C4-2B (cell line): Measurements from ENCODE around the gene THBS4.

Source experiments
- H3K27ac ChIP-seq: fragments of 450-650 bp; 2 replicates; pipeline ENCODE4 v1.5.1; 2017
- ZFX ChIP-seq: fragments of 450-650 bp; IDR thresholded peaks from 2 replicates; pipeline ENCODE4 v1.6.1; 2017
- TF ChIP-seq, protein P1 (sequence below): fragments of 450-650 bp; conservative IDR thresholded peaks from 2 replicates; pipeline ENCODE4 v1.5.1; 2017; ENCODE audit warnings: mild to moderate bottlenecking

THBS4 gene

DNA sequence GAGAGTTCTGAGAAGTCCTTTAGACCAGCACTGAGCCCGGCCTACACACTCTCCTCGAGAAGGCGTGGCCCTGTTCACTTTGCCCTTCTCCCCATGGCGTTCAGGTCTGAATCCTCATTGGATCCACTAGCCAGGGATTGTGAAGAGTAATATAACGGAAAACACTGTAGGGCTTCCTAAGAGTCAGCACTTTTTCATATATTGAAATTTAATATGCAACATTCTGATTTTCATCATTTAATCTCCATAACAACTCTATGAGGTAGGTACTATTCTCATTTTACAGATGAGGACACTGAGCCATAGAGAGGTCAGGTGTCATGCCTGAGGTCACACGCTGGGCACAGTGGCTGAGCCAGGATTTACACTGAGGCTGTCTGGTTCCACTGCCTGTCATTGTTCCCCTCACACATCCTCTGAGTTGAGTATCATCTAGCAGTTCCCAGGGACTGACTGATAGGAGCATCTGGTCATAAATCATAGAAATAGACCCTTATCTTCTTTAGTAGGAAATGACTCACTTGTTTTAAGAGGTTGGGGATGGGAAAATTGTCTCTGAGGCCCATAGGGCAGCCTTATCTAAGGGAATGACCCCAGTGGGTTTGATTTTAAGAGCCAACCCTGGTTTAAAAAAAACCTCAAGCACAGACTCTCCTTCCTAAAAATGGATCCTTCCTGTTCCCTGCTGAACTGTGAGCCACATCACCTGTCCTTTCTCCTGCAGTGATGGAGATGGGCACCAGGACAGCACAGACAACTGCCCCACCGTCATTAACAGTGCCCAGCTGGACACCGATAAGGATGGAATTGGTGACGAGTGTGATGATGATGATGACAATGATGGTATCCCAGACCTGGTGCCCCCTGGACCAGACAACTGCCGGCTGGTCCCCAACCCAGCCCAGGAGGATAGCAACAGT is 41.2 kb downstream of the THBS4 start:
- no peak overlapping the region for H3K27ac ChIP-seq
- TF ChIP-seq, protein P1, sequence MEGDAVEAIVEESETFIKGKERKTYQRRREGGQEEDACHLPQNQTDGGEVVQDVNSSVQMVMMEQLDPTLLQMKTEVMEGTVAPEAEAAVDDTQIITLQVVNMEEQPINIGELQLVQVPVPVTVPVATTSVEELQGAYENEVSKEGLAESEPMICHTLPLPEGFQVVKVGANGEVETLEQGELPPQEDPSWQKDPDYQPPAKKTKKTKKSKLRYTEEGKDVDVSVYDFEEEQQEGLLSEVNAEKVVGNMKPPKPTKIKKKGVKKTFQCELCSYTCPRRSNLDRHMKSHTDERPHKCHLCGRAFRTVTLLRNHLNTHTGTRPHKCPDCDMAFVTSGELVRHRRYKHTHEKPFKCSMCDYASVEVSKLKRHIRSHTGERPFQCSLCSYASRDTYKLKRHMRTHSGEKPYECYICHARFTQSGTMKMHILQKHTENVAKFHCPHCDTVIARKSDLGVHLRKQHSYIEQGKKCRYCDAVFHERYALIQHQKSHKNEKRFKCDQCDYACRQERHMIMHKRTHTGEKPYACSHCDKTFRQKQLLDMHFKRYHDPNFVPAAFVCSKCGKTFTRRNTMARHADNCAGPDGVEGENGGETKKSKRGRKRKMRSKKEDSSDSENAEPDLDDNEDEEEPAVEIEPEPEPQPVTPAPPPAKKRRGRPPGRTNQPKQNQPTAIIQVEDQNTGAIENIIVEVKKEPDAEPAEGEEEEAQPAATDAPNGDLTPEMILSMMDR = no peak
- no peak for TF ChIP-seq ZFX

DNA sequence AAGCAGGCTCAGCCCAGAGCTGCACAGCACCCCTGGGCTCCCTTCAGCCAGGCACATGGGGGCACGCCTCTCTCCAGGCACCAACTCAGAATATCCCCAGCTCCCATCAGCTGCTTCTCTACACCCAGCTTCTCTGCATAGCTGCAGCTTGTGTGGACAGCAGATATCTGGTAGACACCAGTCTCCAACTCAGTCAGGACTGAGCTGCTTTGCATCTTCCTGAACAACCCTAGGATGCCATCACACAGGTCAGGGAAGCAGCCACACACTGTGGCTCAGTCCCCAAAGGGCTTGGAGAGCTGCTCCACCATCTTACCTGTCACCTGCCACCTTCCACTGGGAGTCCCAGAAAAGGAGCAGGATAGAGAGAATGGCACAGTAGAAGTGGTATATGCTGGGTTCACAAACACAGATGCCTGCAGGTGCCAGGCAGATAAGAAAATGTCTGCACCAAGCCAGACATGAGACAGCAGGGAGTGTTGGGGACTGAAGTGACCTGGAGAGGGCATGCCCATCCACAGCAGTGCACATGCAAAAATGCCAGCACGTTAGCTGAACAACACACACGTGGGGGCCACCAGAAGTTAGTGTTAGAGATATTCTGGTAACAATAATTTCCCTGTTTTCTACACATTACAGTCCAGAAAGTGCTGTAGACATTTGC is 42.0 kb downstream of the THBS4 start:
- TF ChIP-seq, protein P1 = no peak
- no peak for TF ChIP-seq ZFX
- H3K27ac ChIP-seq = no peak overlapping the region

DNA sequence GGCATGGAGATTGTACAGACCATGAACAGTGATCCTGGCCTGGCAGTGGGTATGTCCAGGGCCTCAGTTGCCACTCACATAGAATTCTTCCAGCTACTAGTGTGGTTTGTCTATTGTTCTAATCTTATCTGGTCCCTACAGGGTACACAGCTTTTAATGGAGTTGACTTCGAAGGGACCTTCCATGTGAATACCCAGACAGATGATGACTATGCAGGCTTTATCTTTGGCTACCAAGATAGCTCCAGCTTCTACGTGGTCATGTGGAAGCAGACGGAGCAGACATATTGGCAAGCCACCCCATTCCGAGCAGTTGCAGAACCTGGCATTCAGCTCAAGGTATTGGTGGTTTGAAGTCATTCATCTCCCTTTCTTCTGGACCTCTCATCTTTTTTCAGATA is 43.8 kb downstream of the THBS4 start:
- TF ChIP-seq, protein P1 = no peak
- no peak overlapping the region for H3K27ac ChIP-seq

DNA sequence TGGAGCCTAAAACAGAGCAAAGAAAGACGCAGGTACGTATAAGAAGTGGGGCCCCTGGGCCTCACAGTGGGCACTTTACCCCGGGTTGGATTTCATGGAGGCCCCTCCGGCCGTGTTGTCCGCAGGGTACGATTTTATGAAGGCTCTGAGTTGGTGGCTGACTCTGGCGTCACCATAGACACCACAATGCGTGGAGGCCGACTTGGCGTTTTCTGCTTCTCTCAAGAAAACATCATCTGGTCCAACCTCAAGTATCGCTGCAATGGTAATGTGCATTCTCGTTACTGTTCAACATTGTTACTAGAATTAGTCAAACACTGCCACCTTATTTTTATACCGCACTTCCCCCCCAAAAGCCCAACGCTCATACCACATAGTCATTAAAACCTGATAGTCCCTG is 47.1 kb downstream of the THBS4 start:
- TF ChIP-seq, protein P1 = no peak
- TF ChIP-seq ZFX = no peak
- H3K27ac ChIP-seq = no peak overlapping the region

DNA sequence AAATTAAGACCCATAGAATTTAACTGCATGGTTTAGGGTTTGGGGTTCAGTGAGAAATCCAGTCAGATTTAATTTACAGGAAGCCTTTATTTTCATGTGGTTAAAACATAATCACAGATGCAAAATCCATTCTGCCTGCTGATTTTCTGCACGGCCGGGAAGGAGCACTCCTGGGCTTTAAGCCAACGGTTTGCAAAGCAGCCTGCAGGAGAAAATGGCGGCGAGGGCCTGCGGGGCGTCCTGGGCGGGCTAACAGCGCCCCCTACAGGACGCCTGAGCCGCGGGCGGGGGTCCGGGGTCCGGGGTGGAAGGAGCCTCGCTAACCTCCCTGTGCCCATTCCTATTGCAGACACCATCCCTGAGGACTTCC is 47.6 kb downstream of the THBS4 start:
- TF ChIP-seq, protein P1 = peak; percentile 98
- TF ChIP-seq ZFX = no peak
- peak overlapping the region; percentile 31; the same call in 1 of the 2 replicates for H3K27ac ChIP-seq

DNA sequence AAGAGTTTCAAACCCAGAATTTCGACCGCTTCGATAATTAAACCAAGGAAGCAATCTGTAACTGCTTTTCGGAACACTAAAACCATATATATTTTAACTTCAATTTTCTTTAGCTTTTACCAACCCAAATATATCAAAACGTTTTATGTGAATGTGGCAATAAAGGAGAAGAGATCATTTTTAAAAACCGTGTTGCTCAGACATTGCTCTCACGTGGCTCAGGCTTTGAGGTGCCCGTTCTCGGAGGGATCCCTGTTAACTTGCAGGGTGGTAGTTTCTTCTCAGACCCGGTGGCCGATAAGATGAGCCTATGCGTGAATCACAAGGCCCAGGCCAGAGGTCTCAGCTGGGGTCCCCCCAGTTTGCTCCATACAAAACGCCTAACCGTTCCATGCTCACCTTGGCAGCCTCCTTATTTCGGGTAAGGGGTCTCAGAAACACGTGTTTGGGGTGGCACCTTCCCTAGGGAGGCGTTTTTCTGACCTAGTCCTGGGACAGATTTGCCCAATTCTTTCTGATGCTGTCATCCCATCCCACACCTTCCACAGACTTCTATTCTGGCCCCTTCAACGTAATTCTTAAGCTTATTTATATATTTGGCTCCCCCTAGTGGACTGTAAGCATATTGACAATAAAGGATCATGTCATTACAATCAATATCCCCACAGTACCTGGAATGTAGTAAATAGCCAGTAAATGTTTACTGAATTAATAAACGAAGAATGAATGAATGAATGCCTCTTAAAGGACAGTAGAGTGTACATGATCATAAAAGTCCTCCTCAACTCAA is 48.1 kb downstream of the THBS4 start:
- peak overlapping the region; percentile 31; the same call in 1 of the 2 replicates for H3K27ac ChIP-seq
- TF ChIP-seq ZFX = no peak
- TF ChIP-seq, protein P1 = peak; percentile 84

DNA sequence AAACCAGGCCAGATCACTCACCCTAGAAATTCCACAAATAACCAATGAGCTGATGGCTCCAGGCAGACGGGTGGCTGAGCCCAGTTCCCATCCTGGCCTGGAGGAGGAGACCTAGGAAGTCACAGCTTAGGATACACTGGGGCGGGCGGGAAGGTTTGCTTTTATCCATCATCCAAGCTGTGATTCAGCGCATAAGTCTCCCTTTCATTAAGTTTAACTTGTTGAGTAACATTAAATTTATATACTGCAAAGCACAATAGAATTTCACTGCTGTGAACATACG is 55.7 kb downstream of the THBS4 start:
- TF ChIP-seq ZFX = no peak
- TF ChIP-seq, protein P1 = no peak
- H3K27ac ChIP-seq = no peak overlapping the region
